ENCODE data around the gene TMX2. TPM values are rescaled to one million over a fixed set of nuclear protein-coding genes. Genes with fewer than 3 reads are reported as not detected.

TMX2 gene
- total RNA-seq, 1 experiment from 2014 or later, result 91.3 TPM

DNA sequence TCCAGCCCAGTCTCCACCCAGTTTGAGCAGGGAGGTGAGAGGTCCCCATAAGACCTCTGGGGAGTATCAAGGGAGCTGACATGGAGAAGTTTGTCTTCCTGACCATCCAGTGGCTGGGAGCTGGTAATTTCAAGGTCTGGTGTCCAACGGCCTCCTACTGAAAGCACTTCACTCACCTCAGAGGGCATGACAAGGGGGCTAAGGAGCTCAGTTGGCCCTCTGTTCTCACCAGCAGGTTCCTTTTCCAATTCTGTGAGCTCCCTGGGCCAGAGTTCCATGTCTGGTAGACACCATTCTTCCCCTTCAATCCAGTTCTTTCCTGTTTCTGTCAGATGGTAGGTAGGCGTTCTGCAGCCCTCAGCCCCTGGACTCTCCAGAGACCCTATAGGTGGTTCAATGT, 32.0 kb downstream of the TMX2 start:
- Mint-ChIP-seq H3K9me3 (no peaks in the 10 kb centered on the region), H3K27ac (no peak overlapping the region; a peak in 1 of 7 replicates), H3K4me1 (peaks cover 10 to 14% of the 10 kb centered on the region in 2 experiments), H3K4me3 (peak overlapping the region in 1 of 2 experiments; percentile 32; a peak in 3 of 5 replicates), H3K27me3 (ENCODE audit: low read depth) (no peaks in the 10 kb centered on the region; the same call in 1 of the 2 replicates), H3K36me3 (ENCODE audit: insufficient read depth in 1 of 3, low read depth in 3 of 3) (peaks cover 28 to 51% (median 41%) of the 10 kb centered on the region in 3 experiments)
- Histone ChIP-seq H3K18ac (ENCODE audit: insufficient read length, low read depth, low read length) (no peak overlapping the region), H3K4me1 (ENCODE audit: insufficient read depth, low read length) (no peaks in the 10 kb centered on the region), H3K56ac (ENCODE audit: insufficient read length, low read depth, low read length) (no peak overlapping the region), H4K5ac (ENCODE audit: insufficient read length, low read depth, low read length) (no peak overlapping the region), H3K9me3 (ENCODE audit: control insufficient read depth, low read depth, low read length) (no peaks in the 10 kb centered on the region), H3K79me2 (ENCODE audit: insufficient read depth, low read length) (peaks cover 5% of the 10 kb centered on the region; the same call in 1 of the 2 replicates), H2AK5ac (ENCODE audit: insufficient read length, low read length) (no peak overlapping the region), H3K23ac (ENCODE audit: insufficient read length, low read depth, low read length) (no peak overlapping the region), H3K4me2 (ENCODE audit: insufficient read depth, insufficient read length, low read length) (no peak overlapping the region), H3K79me1 (ENCODE audit: insufficient read depth, low read depth, low read length, poor library complexity, severe bottlenecking) (peaks cover 3% of the 10 kb centered on the region), H3K4ac (ENCODE audit: low read depth, low read length) (no peak overlapping the region), H2BK5ac (ENCODE audit: insufficient read length, low read length) (no peak overlapping the region), H2BK12ac (ENCODE audit: insufficient read length, low read depth, low read length) (no peak overlapping the region), H2BK15ac (ENCODE audit: low read depth, low read length) (no peak overlapping the region), H3K9ac (ENCODE audit: extremely low read depth, insufficient read length, low read length) (no peak overlapping the region), H3K14ac (ENCODE audit: insufficient read depth, low read length) (no peak overlapping the region; the same call in 1 of the 2 replicates), H2BK20ac (ENCODE audit: low read depth, low read length, poor library complexity, severe bottlenecking) (no peak overlapping the region), H2BK120ac (ENCODE audit: low read depth, low read length, poor library complexity, severe bottlenecking) (no peak overlapping the region), H3T11ph (ENCODE audit: low read length) (no peak overlapping the region), H2AFZ (ENCODE audit: low read length) (no peak overlapping the region), H4K91ac (ENCODE audit: insufficient read length, low read depth, low read length) (no peak overlapping the region), H3K27ac (ENCODE audit: insufficient read length, low read depth, low read length) (no peak overlapping the region), H3K23me2 (ENCODE audit: insufficient read length, low read depth, low read length, poor library complexity, severe bottlenecking) (peaks cover 6% of the 10 kb centered on the region), H3K27me3 (ENCODE audit: insufficient read depth, low read length) (no peaks in the 10 kb centered on the region), H4K8ac (replicated peaks; ENCODE audit: insufficient read length, low read depth, low read length) (no peak overlapping the region), H4K20me1 (ENCODE audit: control insufficient read depth, insufficient read depth, insufficient read length) (peaks cover 3% of the 10 kb centered on the region)
- TF ChIP-seq, protein P1, sequence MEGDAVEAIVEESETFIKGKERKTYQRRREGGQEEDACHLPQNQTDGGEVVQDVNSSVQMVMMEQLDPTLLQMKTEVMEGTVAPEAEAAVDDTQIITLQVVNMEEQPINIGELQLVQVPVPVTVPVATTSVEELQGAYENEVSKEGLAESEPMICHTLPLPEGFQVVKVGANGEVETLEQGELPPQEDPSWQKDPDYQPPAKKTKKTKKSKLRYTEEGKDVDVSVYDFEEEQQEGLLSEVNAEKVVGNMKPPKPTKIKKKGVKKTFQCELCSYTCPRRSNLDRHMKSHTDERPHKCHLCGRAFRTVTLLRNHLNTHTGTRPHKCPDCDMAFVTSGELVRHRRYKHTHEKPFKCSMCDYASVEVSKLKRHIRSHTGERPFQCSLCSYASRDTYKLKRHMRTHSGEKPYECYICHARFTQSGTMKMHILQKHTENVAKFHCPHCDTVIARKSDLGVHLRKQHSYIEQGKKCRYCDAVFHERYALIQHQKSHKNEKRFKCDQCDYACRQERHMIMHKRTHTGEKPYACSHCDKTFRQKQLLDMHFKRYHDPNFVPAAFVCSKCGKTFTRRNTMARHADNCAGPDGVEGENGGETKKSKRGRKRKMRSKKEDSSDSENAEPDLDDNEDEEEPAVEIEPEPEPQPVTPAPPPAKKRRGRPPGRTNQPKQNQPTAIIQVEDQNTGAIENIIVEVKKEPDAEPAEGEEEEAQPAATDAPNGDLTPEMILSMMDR (conservative IDR thresholded peaks at IDR 0.05), result no peak
- no peak for DNase-seq
- no CpG with 5 or more reads among the region's 2 CpGs for WGBS (ENCODE audit: extremely low coverage, insufficient read length, low lambda C conversion rate)

Data from H9 (cell line).